Hematopoietic multipotent progenitor cell treated with erythropoietin and hydrocortisone succinate and interleukin-3 and kit ligand, for 4 days (in vitro differentiated cells): ENCODE measurements around the gene ZSCAN29.
"Not testable (repeated sequence)": the region's sequence is repeated elsewhere in the genome, so short reads cannot be mapped to it uniquely, and the experiment has no call there.

Experiments
- DNase-seq: peaks from one replicate; pipeline ENCODE4 v3.0.0-alpha.2; 2015

ZSCAN29 gene

GRCh38 chr15:43370975-43371974 is at the start of gene ZSCAN29, which contains the start of gene TUBGCP4:
ZSCAN29 (minus strand) TSS chr15:43371043; CDS start chr15:43369913, 1,130 bp downstream.
TUBGCP4 (plus strand) TSS chr15:43371101; CDS start chr15:43371355, 254 bp downstream.
- DNase-seq = peak; percentile 94

- no peak for DNase-seq
Measured at GRCh38 chr15:43420435-43420834, 49.6 kb upstream of the ZSCAN29 start.

- DNase-seq = no peak
Measured at GRCh38 chr15:43414196-43414595, 43.4 kb upstream of the ZSCAN29 start.

- no peak for DNase-seq
Measured at GRCh38 chr15:43412096-43412495, 41.3 kb upstream of the ZSCAN29 start.

- peak; percentile 66 for DNase-seq
Measured at GRCh38 chr15:43410572-43411214, 39.9 kb upstream of the ZSCAN29 start.

GRCh38 chr15:43408789-43409188 is 37.9 kb upstream of the ZSCAN29 start:
- peak; percentile 37 for DNase-seq

- no peak for DNase-seq
Measured at GRCh38 chr15:43406808-43407207, 36.0 kb upstream of the ZSCAN29 start.

GRCh38 chr15:43406189-43406588 is 35.3 kb upstream of the ZSCAN29 start:
- DNase-seq = no peak

GRCh38 chr15:43404130-43404529 is 33.3 kb upstream of the ZSCAN29 start:
- no peak for DNase-seq

GRCh38 chr15:43403616-43404015 is 32.8 kb upstream of the ZSCAN29 start:
- no peak for DNase-seq

GRCh38 chr15:43402255-43402654 is 31.4 kb upstream of the ZSCAN29 start:
- DNase-seq = no peak

GRCh38 chr15:43393592-43393991 is 22.7 kb upstream of the ZSCAN29 start:
- DNase-seq = not testable (repeated sequence)

GRCh38 chr15:43390723-43391122 is 19.9 kb upstream of the ZSCAN29 start:
- no peak for DNase-seq

- no peak for DNase-seq
Measured at GRCh38 chr15:43383070-43383469, 12.2 kb upstream of the ZSCAN29 start.

- DNase-seq = no peak
Measured at GRCh38 chr15:43382310-43382709, 11.5 kb upstream of the ZSCAN29 start.

- peak; percentile 57 for DNase-seq
Measured at GRCh38 chr15:43378601-43379000, 7.8 kb upstream of the ZSCAN29 start.

GRCh38 chr15:43376017-43376705 is 5.3 kb upstream of the ZSCAN29 start:
- DNase-seq = peak; percentile 70

- peak; percentile 43 for DNase-seq
Measured at GRCh38 chr15:43370310-43370974, 401 bp downstream of the ZSCAN29 start.

GRCh38 chr15:43361313-43361903 is 9.4 kb downstream of the ZSCAN29 start:
- DNase-seq = no peak

GRCh38 chr15:43360821-43361220 is 10.0 kb downstream of the ZSCAN29 start:
- no peak for DNase-seq

GRCh38 chr15:43352693-43353382 is 18.0 kb downstream of the ZSCAN29 start:
- DNase-seq = no peak

- DNase-seq = no peak
Measured at GRCh38 chr15:43347114-43347513, 23.7 kb downstream of the ZSCAN29 start.
